Testis (tissue), 3 donors: ENCODE measurements around the gene POLRMT. TPM values are rescaled to one million over a fixed set of nuclear protein-coding genes. Genes with fewer than 3 reads are reported as not detected.

Experiments
- DNase-seq: peaks from one replicate; pipeline ENCODE4 v3.0.0-alpha.2; 2019
- H3K27ac ChIP-seq, 2 donors: fragments of 200-600 bp; sonication (generic); one replicate each; pipeline ENCODE4 v1.5.1; 2019
- H3K27me3 ChIP-seq: fragments of 200-600 bp; sonication (generic); one replicate; pipeline ENCODE4 v1.5.1; 2019
- H3K36me3 ChIP-seq: fragments of 200-600 bp; sonication (generic); one replicate; pipeline ENCODE4 v1.5.1; 2017; ENCODE audit warnings: low read depth; ENCODE audit errors: missing control alignments
- H3K4me1 ChIP-seq: fragments of 200-600 bp; sonication (generic); one replicate; pipeline ENCODE4 v1.5.1; 2019
- H3K4me3 ChIP-seq, 2 donors: fragments of 200-600 bp; sonication (generic); one replicate each; pipeline ENCODE4 v1.5.1; 2017 to 2019
- H3K9me3 ChIP-seq: fragments of 200-600 bp; sonication (generic); one replicate; pipeline ENCODE4 v1.5.1; 2017
- CTCF ChIP-seq, 3 experiments: fragments of 450-650 bp in 2 of 3; fragments of 200-600 bp in 1 of 3; sonication (generic) in 1 of 3; IDR thresholded peaks; one replicate each; pipeline ENCODE4 v1.5.1; 2016 to 2019; ENCODE audit warnings: antibody characterized with exemption in 3 of 3, mild to moderate bottlenecking in 2 of 3, moderate library complexity in 1 of 3
- POLR2A ChIP-seq: fragments of 450-650 bp; IDR thresholded peaks from one replicate; pipeline ENCODE4 v1.6.1; 2017; ENCODE audit warnings: antibody characterized with exemption, mild to moderate bottlenecking, moderate library complexity
- WGBS, 2 donors: methylation state at CpG; one replicate each; pipeline ENCODE4 v1.1.5; 2018; 5-methylcytosine and 5-hydroxymethylcytosine counted together
- intact Hi-C: fragments of 100-400 bp; cut with DNase I; formaldehyde crosslinking; loops from one replicate; pipeline ENCODE4 v1.15.1; 2023; ENCODE audit warnings: low total_unique reads
- polyA plus RNA-seq: library from polyadenylated mRNA; stranded (reverse); fragments of 350-450 nt; fragmentation: Illumina TruSeq; extraction: RNeasy Lipid Tissue Mini Kit (QIAGEN cat#74804); gene quantifications from one replicate; pipeline ENCODE4 v1.2.3, GENCODE V29; 2014; ENCODE audit warnings: low read depth, low replicate concordance; ENCODE audit not compliant: insufficient read depth
- total RNA-seq, 2 donors: library from RNA; depleted of rRNA; stranded (reverse); fragments of >200 nt; gene quantifications; one replicate each; pipeline ENCODE4 v1.2.3, GENCODE V29; 2016

The POLRMT gene
- total and polyA plus RNA-seq, 3 donors from 2014 or later: 116 to 178 (median 137) TPM

GRCh38 chr19:624433-625109, 8.8 kb downstream of the POLRMT start:
- WGBS, 2 donors: 92% methylated on average over 15 to 17 of the region's 24 CpGs
- no peak for TF ChIP-seq CTCF (IDR thresholded peaks at IDR 0.05)
- TF ChIP-seq POLR2A: no peak
- H3K4me1 ChIP-seq: no peaks in the 10 kb centered on the region
- H3K36me3 ChIP-seq: no peaks in the 10 kb centered on the region
- DNase-seq: no peak
- H3K27me3 ChIP-seq: no peaks in the 10 kb centered on the region
- H3K9me3 ChIP-seq: no peaks in the 10 kb centered on the region
- no peak overlapping the region for H3K4me3 ChIP-seq
- peak overlapping the region; percentile 36 to 63 for H3K27ac ChIP-seq
- intact Hi-C loops: no loop called here

GRCh38 chr19:623974-624373, 9.4 kb downstream of the POLRMT start:
- DNase-seq: peak; percentile 56
- Histone ChIP-seq H3K27me3 (no peaks in the 10 kb centered on the region), H3K4me3 (no peak overlapping the region), H3K36me3 (no peaks in the 10 kb centered on the region), H3K9me3 (no peaks in the 10 kb centered on the region), H3K4me1 (no peaks in the 10 kb centered on the region), H3K27ac (peak overlapping the region; percentile 36 to 63)
- WGBS, 2 donors: 59 to 68% methylated on average over 24 of the region's 24 CpGs
- TF ChIP-seq POLR2A (no peak), CTCF (IDR thresholded peaks at IDR 0.05) (no peak)
- intact Hi-C loops: no loop called here

- Histone ChIP-seq H3K27me3 (no peaks in the 10 kb centered on the region), H3K4me3 (no peak overlapping the region), H3K4me1 (no peaks in the 10 kb centered on the region), H3K27ac (no peak overlapping the region), H3K36me3 (no peaks in the 10 kb centered on the region), H3K9me3 (no peaks in the 10 kb centered on the region)
- no peak for DNase-seq
- WGBS, 2 donors: 62 to 71% methylated on average over 12 to 44 of the region's 44 CpGs
- intact Hi-C loops: no loop called here
- no peak for TF ChIP-seq CTCF (IDR thresholded peaks at IDR 0.05)
Measured at GRCh38 chr19:623175-623916, 10.0 kb downstream of the POLRMT start.

GRCh38 chr19:622666-623065, 10.7 kb downstream of the POLRMT start:
- intact Hi-C loops: no loop called here
- Histone ChIP-seq H3K27me3 (no peaks in the 10 kb centered on the region), H3K27ac (no peak overlapping the region), H3K4me1 (no peaks in the 10 kb centered on the region), H3K9me3 (no peaks in the 10 kb centered on the region), H3K4me3 (no peak overlapping the region), H3K36me3 (no peaks in the 10 kb centered on the region)
- 84% methylated on average over 37 of the region's 37 CpGs; no CpG with 5 or more reads in 1 of the 2 donors for WGBS, 2 donors
- DNase-seq: no peak
- TF ChIP-seq CTCF (IDR thresholded peaks at IDR 0.05) (no peak), POLR2A (no peak)
